ENCODE results near the gene RAB11FIP4.

The RAB11FIP4 gene

DNA sequence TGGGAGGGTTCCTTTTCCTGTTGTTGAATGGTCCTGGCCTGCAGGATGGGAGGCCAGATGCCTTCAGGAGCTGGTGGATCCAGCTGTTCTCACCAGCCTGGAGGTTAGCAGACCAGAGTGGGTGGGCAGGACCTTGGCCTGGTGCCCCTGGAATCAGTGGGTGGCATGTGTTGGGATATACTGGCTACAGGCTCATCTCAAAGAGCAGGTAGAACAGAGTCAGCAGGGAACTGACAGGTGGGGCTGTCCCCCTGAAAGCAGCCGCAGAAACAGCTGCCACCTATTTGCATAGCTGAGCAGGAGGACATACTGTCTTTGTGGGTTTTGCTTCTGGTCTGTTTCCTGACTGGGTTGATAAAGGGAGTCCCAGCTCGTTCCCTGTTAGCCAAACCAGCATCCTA, 144.1 kb downstream of the RAB11FIP4 start:
- TF ChIP-seq, protein P1, sequence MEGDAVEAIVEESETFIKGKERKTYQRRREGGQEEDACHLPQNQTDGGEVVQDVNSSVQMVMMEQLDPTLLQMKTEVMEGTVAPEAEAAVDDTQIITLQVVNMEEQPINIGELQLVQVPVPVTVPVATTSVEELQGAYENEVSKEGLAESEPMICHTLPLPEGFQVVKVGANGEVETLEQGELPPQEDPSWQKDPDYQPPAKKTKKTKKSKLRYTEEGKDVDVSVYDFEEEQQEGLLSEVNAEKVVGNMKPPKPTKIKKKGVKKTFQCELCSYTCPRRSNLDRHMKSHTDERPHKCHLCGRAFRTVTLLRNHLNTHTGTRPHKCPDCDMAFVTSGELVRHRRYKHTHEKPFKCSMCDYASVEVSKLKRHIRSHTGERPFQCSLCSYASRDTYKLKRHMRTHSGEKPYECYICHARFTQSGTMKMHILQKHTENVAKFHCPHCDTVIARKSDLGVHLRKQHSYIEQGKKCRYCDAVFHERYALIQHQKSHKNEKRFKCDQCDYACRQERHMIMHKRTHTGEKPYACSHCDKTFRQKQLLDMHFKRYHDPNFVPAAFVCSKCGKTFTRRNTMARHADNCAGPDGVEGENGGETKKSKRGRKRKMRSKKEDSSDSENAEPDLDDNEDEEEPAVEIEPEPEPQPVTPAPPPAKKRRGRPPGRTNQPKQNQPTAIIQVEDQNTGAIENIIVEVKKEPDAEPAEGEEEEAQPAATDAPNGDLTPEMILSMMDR (IDR thresholded peaks at IDR 0.05; ENCODE audit: low read depth, low read length, missing control alignments) = no peak
- no peak for DNase-seq (ENCODE audit: extremely low read depth, low read depth)
- no peak overlapping the region for H3K4me3 ChIP-seq (replicated peaks; ENCODE audit: low read depth, low read length)

DNA sequence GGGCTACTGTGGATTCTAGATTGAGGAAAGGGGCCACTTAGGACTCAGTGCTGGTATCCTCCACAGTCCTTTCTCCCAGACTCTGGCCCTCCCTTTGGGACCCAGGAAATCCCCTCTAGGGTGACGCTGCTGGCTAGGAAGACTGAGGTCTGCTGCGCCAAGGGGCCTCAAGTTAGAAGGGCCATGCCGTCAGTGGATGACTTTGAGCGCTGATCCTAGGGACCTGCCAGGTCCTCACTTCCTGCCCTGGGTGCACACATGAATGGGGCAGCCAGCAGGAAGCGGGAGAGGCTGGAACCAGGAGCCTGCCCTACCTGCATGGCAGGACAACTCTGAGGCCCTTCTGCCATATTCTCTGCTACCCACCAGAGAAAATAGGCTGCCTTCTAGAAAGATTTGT, 145.0 kb downstream of the RAB11FIP4 start:
- no peak overlapping the region for H3K4me3 ChIP-seq (replicated peaks; ENCODE audit: low read depth, low read length)
- TF ChIP-seq, protein P1 (IDR thresholded peaks at IDR 0.05; ENCODE audit: low read depth, low read length, missing control alignments) = no peak
- no peak for DNase-seq (ENCODE audit: extremely low read depth, low read depth)

GRCh38 chr17:31537565-31538011, 146.1 kb downstream of the RAB11FIP4 start:
- no peak for DNase-seq (ENCODE audit: extremely low read depth, low read depth)
- TF ChIP-seq, protein P1 (IDR thresholded peaks at IDR 0.05; ENCODE audit: low read depth, low read length, missing control alignments) = no peak
- H3K4me3 ChIP-seq (replicated peaks; ENCODE audit: low read depth, low read length) = no peak overlapping the region

GRCh38 chr17:31538080-31538762, 146.7 kb downstream of the RAB11FIP4 start:
- H3K4me3 ChIP-seq (replicated peaks; ENCODE audit: low read depth, low read length) = no peak overlapping the region
- no peak for DNase-seq (ENCODE audit: extremely low read depth, low read depth)
- TF ChIP-seq, protein P1 (IDR thresholded peaks at IDR 0.05; ENCODE audit: low read depth, low read length, missing control alignments) = no peak

DNA sequence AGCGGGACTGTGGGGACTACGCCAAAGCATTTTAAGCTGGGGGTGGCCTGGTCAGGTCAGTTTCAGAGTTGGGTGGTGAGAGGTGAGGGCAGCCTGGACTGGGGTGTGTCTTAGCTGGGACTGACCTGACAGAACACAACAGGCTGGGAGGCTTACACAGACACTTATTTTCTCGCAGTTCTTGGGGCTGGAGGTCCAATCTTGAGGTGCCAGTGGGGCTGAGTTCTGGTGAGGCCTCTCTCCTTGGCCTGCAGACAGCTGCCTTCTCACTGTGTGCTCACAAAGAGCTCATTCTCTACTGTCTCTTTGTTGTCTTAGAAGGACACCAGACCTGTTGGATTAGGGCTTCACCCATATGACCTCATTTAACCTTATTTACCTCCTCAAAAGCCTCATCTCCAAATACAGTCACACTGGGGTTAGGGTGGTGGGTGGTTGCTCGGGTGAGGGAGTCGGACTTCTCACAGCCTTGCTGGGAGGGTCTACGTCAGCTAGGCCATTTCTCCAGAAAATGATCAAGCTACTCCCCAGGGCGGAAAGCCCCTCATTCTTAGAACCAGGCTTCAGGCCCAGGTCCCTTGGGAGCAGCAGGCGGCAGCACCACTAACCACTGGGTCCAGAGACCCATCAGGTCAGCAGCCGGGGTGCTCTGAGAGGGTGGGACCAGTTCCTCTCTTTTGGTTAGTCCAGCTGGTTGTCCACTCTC, 149.3 kb downstream of the RAB11FIP4 start:
- no peak for DNase-seq (ENCODE audit: extremely low read depth, low read depth)
- TF ChIP-seq, protein P1 (IDR thresholded peaks at IDR 0.05; ENCODE audit: low read depth, low read length, missing control alignments) = no peak
- H3K4me3 ChIP-seq (replicated peaks; ENCODE audit: low read depth, low read length) = no peak overlapping the region

DNA sequence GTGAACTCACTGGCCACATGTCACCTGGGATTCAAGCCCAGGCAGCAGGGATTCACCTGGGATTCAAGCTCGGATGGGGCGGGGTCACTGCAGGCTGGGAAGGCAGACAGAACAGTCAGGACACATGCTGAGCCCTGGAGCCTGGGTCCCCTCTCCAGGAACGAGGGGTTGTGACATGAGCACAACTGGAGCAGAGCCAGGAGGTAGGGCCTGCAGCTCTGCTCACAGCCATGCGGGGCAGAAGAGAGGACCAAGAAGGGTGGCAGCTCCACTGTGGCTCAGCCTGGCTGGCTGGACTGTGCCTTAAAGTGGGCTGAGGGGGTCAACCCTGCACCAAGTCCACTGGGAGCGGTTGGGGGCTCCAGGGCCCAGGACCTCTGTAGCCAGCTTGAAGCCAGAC, 150.1 kb downstream of the RAB11FIP4 start:
- no peak overlapping the region for H3K4me3 ChIP-seq (replicated peaks; ENCODE audit: low read depth, low read length)
- DNase-seq (ENCODE audit: extremely low read depth, low read depth) = no peak
- TF ChIP-seq, protein P1 (IDR thresholded peaks at IDR 0.05; ENCODE audit: low read depth, low read length, missing control alignments) = no peak

All from HFF-Myc (cell line).